Thyroid gland (tissue), 4 donors: ENCODE results near the gene CLDN1.

ENCODE experiments used
- POLR2A ChIP-seq, 2 donors: fragments of 450-650 bp; IDR thresholded peaks; one replicate each; pipeline ENCODE4 v1.6.1; 2017; ENCODE audit warnings: antibody characterized with exemption in 2 of 2, mild to moderate bottlenecking in 2 of 2, moderate library complexity in 1 of 2
- TF ChIP-seq, protein P1 (sequence below), 6 experiments: fragments of 200-600 bp in 3 of 6; fragments of 450-650 bp in 3 of 6; sonication (generic) in 3 of 6; IDR thresholded peaks; one replicate each; pipeline ENCODE4 v1.5.1; 2016 to 2019; ENCODE audit warnings: antibody characterized with exemption in 6 of 6, mild to moderate bottlenecking in 2 of 6, inconsistent platforms in 1 of 6, moderate library complexity in 1 of 6

DNA sequence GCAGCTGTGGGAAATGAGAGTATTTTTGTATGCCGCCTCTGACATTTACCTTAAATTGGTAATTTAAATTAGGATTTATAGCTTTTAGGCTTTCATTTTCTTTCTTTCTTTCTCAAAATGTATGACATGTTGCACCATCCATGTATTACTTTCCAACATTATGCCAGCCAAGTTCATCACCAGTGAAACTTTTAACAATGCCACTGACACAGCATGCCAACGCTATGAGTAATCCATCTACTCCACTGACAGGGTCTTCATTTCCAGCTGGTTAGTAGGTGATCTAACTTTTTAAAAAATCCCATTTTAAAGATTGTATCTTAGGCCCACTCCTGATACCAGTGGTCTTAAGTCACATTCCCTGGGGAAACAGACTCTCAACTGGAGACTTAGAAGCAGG, 43.9 kb upstream of the CLDN1 start:
- no peak for TF ChIP-seq POLR2A (IDR thresholded peaks at IDR 0.05)
- TF ChIP-seq, protein P1, sequence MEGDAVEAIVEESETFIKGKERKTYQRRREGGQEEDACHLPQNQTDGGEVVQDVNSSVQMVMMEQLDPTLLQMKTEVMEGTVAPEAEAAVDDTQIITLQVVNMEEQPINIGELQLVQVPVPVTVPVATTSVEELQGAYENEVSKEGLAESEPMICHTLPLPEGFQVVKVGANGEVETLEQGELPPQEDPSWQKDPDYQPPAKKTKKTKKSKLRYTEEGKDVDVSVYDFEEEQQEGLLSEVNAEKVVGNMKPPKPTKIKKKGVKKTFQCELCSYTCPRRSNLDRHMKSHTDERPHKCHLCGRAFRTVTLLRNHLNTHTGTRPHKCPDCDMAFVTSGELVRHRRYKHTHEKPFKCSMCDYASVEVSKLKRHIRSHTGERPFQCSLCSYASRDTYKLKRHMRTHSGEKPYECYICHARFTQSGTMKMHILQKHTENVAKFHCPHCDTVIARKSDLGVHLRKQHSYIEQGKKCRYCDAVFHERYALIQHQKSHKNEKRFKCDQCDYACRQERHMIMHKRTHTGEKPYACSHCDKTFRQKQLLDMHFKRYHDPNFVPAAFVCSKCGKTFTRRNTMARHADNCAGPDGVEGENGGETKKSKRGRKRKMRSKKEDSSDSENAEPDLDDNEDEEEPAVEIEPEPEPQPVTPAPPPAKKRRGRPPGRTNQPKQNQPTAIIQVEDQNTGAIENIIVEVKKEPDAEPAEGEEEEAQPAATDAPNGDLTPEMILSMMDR (IDR thresholded peaks at IDR 0.05), result no peak
